Measurements from ENCODE around the gene TFAP2A. TPM values are rescaled to one million over a fixed set of nuclear protein-coding genes. Genes with fewer than 3 reads are reported as not detected.
A peak's percentile ranks its signal among the peaks of the same experiment; 100 is the strongest.

TFAP2A gene
- total RNA-seq (not detected), polyA plus RNA-seq (not detected), total RNA-seq (0 to 1.5 (median 0.13) reads per million in 6 experiments)

DNA sequence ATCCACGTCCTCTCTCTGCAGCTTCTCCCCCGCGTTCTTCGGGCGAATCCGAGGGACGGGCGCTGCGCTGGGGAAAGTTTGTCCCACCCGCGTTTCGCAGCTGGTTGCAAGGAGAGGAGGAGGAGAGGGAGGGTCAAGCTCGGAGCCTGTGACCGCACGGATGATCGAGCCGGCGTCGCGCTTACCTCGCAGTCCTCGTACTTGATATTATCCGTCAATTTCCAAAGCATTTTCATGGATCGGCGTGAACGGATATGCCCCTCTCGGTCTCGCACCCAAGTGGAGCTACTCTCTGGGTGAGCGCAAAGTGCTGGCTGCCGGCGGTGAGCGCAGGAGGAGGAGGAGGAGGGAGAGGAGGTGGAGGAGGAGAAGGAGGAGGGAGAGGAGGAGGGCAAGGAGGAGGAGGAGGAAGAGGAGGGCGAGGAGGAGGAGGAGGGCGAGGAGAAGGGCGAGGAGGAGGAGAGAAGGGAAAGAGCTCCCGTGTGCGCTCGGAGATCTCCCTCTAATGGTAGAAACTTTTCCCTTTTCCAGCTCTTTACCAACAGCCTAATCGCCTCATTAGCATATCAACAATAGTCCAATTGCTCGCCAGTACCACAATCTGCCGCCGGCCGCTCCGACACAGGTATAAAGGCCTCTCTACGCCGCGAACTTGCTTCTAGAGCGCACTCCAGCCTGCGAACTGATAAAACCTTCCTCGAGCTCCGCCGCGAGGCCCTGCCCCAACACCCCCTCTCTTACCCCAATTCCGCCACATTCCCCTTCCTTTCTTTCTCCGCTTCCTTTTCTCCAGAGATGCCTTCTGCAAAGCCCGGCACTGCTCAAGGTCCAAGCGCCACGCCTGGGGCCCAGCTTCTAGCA lies at the start of gene TFAP2A:
TFAP2A (minus strand) TSS at position 319 of the 861 bp plus-strand sequence; CDS start at position 236, 83 bp downstream.
- H3K27ac Mint-ChIP-seq = peak within 1 kb of the TSS in 5 of 10 donors; percentile 14 to 82 (median 79)
- H3K36me3 Mint-ChIP-seq = peaks cover 15 to 34% (median 27%) of the 10 kb centered on the region in 3 donors
- DNase-seq = no peak
- peaks cover 3 to 60% (median 21%) of the 10 kb centered on the region in 9 donors for H3K9me3 Mint-ChIP-seq
- peak within 1 kb of the TSS; percentile 76 to 95 (median 87) for H3K4me3 Mint-ChIP-seq
- peaks cover 29 to 61% (median 50%) of the 10 kb centered on the region in 4 donors for H3K4me1 Mint-ChIP-seq
- POLR2A ChIA-PET = no interaction called here
- H3K27me3 Mint-ChIP-seq = peaks cover 44 to 100% (median 78%) of the 10 kb centered on the region in 5 donors
- no peak for ATAC-seq

DNA sequence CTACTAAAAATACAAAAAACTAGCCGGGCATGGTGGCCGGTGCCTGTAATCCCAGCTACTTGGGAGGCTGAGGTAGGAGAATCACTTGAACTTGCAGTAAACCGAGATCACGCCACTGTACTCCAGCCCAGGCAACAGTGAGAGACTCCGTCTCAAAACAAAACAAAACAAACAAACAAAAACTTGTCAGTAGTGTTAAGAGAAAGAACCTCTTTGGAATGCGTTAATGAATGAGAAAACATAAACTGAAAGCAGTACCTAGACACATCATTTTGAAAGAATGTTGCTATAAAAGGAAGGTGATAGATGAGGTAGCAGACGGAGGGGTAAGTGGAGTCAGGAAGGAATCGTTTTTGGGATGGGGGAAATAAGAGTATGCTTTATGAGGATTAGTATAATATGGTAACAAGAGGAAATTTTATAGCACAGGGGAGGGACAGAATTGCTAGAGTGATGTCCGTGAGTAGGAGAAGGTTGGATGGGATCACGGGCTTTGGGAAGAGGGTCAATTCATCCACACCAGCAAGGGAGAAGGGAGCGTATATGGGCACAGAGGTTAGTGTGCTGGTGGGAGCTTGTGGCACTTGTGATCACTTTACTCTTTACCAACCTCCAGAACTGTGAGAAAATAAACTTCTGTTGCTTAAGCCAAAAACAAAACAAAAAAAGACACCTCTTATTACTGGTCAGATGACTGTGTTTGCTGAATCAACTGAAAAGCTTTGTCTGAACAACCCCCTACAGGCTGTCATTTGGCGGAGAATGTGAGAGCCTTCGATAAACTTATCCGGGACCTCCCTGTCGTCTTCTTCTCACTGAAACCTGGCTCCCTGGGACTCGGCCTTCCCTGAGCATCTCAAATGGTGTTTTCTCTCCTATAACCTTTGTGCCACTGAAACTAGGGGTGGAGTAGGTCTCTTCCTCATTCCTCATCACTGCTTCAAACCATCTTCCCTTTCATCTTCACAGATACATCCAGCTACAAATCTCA lies 48.9 kb upstream of the TFAP2A start:
- no peaks in the 10 kb centered on the region for H3K4me1 Mint-ChIP-seq
- no peak overlapping the region for H3K27ac Mint-ChIP-seq
- no peak for ATAC-seq
- H3K36me3 Mint-ChIP-seq = no peaks in the 10 kb centered on the region
- POLR2A ChIA-PET = no interaction called here
- H3K9me3 Mint-ChIP-seq = no peaks in the 10 kb centered on the region
- H3K4me3 Mint-ChIP-seq = no peak overlapping the region
- H3K27me3 Mint-ChIP-seq = peaks cover 11 to 36% (median 28%) of the 10 kb centered on the region in 5 donors
- no peak for DNase-seq

DNA sequence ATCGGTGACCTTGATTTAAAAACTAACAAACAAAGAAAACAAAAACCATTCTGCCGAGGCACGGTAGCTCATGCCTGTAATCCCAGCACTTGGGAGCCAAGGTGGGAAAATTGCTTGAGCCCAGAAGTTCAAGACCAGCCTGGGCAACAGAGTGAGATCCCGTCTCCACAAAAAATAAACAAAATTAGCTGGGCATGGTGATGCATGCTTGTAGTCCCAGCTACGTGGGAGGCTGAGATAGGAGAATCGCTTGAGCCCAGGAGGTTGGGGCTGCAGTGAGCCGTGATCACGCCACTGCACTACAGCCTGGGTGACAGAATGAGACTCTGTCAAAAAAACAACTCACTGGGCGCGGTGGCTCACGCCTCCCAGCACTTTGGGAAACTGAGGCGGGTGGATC lies 48.2 kb upstream of the TFAP2A start:
- no peak for DNase-seq
- H3K4me1 Mint-ChIP-seq = no peaks in the 10 kb centered on the region
- H3K27ac Mint-ChIP-seq = no peak overlapping the region
- no peak overlapping the region for H3K4me3 Mint-ChIP-seq
- H3K36me3 Mint-ChIP-seq = peaks cover 0 to 6% (median 0%) of the 10 kb centered on the region in 3 donors
- POLR2A ChIA-PET = no interaction called here
- ATAC-seq = no peak
- H3K9me3 Mint-ChIP-seq = peaks cover 0 to 5% (median 0%) of the 10 kb centered on the region in 9 donors
- peaks cover 13 to 37% (median 35%) of the 10 kb centered on the region in 5 donors for H3K27me3 Mint-ChIP-seq

DNA sequence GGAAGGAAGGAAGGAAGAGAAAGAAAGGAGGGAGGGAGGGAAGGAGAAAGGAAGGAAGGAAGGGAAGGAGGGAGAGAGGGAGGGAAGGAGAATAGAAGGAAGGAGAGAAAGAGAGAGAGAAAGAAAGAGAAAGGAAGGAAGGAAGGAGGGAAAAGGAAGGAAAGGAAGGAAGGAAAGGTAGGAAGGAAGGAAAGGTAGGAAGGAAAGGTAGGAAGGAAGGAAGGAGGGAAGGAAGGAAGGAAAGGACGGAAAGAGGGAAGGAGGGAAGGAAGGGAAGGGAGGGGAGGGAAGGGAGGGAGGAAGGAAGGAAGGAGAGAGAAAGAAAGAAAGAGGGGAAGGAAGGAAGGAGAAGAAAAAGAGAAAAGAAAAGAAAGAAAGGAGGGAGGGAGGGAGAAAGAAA lies 47.0 kb upstream of the TFAP2A start:
- Mint-ChIP-seq H3K9me3 (peaks cover 0 to 5% (median 0%) of the 10 kb centered on the region in 9 donors), H3K27me3 (peaks cover 14 to 41% (median 28%) of the 10 kb centered on the region in 5 donors)
- POLR2A ChIA-PET = no interaction called here

DNA sequence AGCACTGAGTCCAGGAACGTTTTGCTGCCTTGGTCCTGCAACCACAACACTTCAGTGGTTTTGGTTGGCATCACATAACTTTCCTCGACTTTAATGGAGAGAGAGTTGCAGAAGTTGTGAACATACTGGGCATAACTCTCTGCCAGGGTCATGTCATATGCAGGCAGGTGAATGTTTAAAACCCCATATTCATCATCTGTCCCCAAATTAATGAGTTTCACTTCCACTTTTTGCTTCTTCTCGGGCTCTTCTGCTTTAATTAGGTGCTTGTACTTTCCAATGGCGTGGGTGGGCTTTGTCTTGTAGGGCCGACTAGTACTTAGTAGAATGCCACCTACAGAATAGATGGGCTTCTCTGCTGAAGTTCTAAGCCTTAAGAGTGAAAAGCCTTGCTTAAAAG lies 45.2 kb upstream of the TFAP2A start:
- Mint-ChIP-seq H3K4me3 (no peak overlapping the region), H3K27me3 (peaks cover 18 to 34% (median 25%) of the 10 kb centered on the region in 5 donors), H3K27ac (no peak overlapping the region), H3K36me3 (peaks cover 0 to 6% (median 0%) of the 10 kb centered on the region in 3 donors), H3K4me1 (no peaks in the 10 kb centered on the region), H3K9me3 (peaks cover 0 to 5% (median 0%) of the 10 kb centered on the region in 9 donors)
- ATAC-seq = no peak
- no peak for DNase-seq
- POLR2A ChIA-PET = no interaction called here

More for the DNA sequence above, 47.0 kb upstream of the TFAP2A start:
- Mint-ChIP-seq H3K36me3 (peaks cover 0 to 6% (median 0%) of the 10 kb centered on the region in 3 donors), H3K27ac (no peak overlapping the region), H3K4me1 (no peaks in the 10 kb centered on the region), H3K4me3 (no peak overlapping the region)
- no peak for DNase-seq
- no peak for ATAC-seq

DNA sequence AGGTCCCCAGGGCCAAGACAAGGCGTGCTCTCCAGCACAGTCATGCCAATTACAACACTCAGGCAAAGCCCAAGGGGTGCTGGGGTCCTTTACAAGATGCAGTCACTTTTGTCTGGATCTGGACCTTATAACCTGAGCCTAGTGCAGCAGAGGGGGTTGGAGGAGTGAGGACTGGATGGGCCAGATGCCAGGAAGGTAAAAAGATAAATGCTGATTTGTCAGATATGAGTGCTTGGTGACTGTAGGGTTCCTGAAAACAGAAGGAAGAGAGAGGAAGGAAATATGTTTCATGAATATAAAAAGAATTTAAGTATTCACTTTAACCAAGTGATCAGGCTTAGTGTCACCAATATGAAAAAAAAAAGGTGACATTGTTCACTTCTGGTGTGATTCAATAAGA lies 43.4 kb upstream of the TFAP2A start:
- no peak overlapping the region for H3K4me3 Mint-ChIP-seq
- no peak for ATAC-seq

DNA sequence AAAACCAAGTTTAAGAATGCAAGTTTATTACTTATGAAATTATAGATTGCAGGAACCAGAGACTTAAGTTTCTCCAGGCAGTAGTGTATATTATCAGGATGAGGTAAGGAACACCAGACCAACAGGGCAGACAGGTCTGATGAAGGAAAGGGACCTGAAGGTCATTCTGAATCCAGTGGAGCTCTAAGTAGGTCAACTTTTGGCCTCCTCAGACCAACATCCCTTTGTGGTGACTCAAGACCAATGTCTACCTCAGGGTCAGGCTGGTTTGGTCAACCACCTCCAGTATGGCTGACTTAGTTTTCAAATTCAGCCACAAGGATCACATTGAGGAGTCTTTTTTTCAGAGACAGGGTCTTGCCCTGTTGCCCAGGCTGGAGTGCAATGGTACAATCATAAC lies 38.7 kb upstream of the TFAP2A start:
- H3K4me3 Mint-ChIP-seq = no peak overlapping the region
- H3K36me3 Mint-ChIP-seq = peaks cover 0 to 5% (median 0%) of the 10 kb centered on the region in 3 donors
- DNase-seq (no peak), ATAC-seq (no peak)
- H3K27ac Mint-ChIP-seq = no peak overlapping the region
- peaks cover 12 to 43% (median 20%) of the 10 kb centered on the region in 5 donors for H3K27me3 Mint-ChIP-seq
- peaks cover 0 to 5% (median 0%) of the 10 kb centered on the region in 9 donors for H3K9me3 Mint-ChIP-seq
- POLR2A ChIA-PET = no interaction called here
- peaks cover 0 to 2% (median 0%) of the 10 kb centered on the region in 4 donors for H3K4me1 Mint-ChIP-seq

More for the DNA sequence above, 43.4 kb upstream of the TFAP2A start:
- H3K27me3 Mint-ChIP-seq = peaks cover 18 to 34% (median 25%) of the 10 kb centered on the region in 5 donors
- H3K9me3 Mint-ChIP-seq = peaks cover 0 to 5% (median 0%) of the 10 kb centered on the region in 9 donors
- H3K27ac Mint-ChIP-seq = no peak overlapping the region
- peaks cover 0 to 6% (median 0%) of the 10 kb centered on the region in 3 donors for H3K36me3 Mint-ChIP-seq
- no peaks in the 10 kb centered on the region for H3K4me1 Mint-ChIP-seq
- no peak for DNase-seq
- POLR2A ChIA-PET = no interaction called here

DNA sequence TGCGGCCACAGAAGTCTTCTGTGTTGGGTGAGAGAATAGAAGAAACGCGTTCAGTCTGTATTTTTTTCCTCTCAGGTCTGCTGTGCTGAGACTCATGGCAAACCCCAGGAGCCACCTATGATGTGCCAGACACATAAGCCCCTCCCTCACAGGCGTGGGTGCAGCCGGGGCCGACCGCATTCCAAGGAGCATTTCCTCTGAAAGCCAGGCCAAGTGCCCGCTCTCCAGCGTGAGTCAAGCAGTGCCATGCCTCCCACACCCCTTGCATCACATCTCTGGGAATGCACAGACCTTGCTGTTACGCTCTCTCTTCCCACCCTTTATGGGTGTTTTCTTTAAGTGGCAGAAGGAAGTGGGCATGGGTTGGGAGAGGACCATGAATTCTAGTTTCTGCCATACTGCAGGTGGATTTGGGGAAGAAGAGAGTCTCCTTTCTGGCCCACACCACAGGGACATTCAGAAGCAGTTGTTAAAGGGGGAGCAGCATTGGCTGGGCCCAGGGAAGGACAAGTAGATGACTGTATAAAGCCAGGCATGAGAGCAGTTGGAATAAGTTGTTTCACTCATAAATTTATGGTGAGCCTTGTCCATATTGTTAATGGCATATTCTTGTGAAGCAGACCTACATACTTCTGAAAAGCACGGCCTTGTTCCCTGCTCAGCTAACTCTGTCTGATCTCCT lies 37.1 kb upstream of the TFAP2A start:
- H3K27me3 Mint-ChIP-seq = peaks cover 6 to 33% (median 17%) of the 10 kb centered on the region in 5 donors
- no peak overlapping the region for H3K27ac Mint-ChIP-seq
- DNase-seq (no peak), ATAC-seq (no peak)
- H3K4me3 Mint-ChIP-seq = no peak overlapping the region
- peaks cover 0 to 2% (median 0%) of the 10 kb centered on the region in 4 donors for H3K4me1 Mint-ChIP-seq
- POLR2A ChIA-PET = no interaction called here
- H3K36me3 Mint-ChIP-seq = no peaks in the 10 kb centered on the region
- no peaks in the 10 kb centered on the region for H3K9me3 Mint-ChIP-seq

DNA sequence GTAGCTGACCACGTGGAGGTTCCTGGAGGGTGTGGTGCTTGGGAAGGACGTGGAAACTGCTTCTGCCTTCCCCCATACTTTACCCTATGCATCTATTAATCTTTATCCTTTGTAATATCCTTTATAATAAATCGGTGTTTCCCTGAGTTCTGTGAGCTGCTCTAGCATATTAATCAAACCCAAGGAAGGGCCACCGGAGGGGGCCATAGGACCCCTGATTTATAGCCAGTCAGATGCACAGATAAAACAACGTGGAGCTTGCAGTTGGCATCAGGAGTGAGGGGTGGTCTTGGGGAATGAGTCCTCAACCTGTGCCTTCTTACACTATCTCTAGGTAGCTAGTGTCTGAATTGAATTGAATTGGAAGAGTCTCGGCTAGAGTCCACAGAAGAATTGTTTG lies 36.5 kb upstream of the TFAP2A start:
- no peaks in the 10 kb centered on the region for H3K36me3 Mint-ChIP-seq
- no peak for DNase-seq
- peaks cover 6 to 38% (median 17%) of the 10 kb centered on the region in 5 donors for H3K27me3 Mint-ChIP-seq
- ATAC-seq = no peak
- peaks cover 0 to 2% (median 0%) of the 10 kb centered on the region in 4 donors for H3K4me1 Mint-ChIP-seq
- POLR2A ChIA-PET = no interaction called here
- no peak overlapping the region for H3K27ac Mint-ChIP-seq
- H3K9me3 Mint-ChIP-seq = no peaks in the 10 kb centered on the region
- no peak overlapping the region for H3K4me3 Mint-ChIP-seq

DNA sequence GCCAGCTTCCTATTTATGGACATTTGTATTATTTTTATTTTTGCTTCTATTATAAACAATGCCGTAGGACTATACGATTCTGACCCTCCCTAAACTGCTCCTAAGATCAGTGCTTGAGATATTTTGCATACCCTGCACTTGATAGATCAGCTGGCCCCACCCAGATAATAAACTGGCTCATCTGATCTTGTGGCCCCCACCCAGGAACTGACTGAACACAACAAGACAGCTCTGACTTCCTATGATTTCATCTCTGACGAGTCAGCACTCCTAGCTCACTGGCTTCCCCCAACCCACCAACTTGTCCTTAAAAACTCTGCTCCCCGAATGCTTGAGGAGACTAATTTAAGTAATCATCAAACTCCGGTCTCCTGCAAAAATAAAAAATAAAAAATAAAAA lies 34.9 kb upstream of the TFAP2A start:
- Mint-ChIP-seq H3K4me3 (no peak overlapping the region), H3K4me1 (peaks cover 0 to 2% (median 0%) of the 10 kb centered on the region in 4 donors), H3K36me3 (no peaks in the 10 kb centered on the region), H3K27ac (peak overlapping the region in 1 of 10 donors; percentile 13), H3K27me3 (peaks cover 2 to 38% (median 18%) of the 10 kb centered on the region in 5 donors), H3K9me3 (no peaks in the 10 kb centered on the region)
- POLR2A ChIA-PET = no interaction called here
- ATAC-seq (no peak), DNase-seq (no peak)

DNA sequence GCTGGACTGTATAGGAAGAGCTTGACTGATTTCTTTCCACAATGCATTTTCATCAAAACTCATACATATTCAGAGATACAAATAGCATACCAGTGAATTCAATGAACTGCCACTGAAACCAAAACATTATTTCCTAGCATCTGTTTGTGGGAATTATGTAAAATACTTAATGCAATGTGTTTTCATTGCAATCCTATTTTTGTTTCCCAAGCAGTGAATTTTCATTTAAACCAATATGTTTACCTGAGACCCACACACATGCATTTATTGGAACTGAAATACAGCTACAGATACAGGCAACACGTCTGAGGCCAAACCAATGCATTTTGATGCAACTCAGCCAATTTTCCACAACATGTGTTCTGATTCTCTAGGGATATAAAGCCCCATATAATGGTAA lies 33.2 kb upstream of the TFAP2A start:
- Mint-ChIP-seq H3K4me1 (peaks cover 0 to 2% (median 0%) of the 10 kb centered on the region in 4 donors), H3K9me3 (no peaks in the 10 kb centered on the region), H3K27me3 (peaks cover 11 to 54% (median 27%) of the 10 kb centered on the region in 5 donors), H3K4me3 (no peak overlapping the region), H3K27ac (no peak overlapping the region), H3K36me3 (no peaks in the 10 kb centered on the region)
- no peak for ATAC-seq
- POLR2A ChIA-PET = no interaction called here
- no peak for DNase-seq

DNA sequence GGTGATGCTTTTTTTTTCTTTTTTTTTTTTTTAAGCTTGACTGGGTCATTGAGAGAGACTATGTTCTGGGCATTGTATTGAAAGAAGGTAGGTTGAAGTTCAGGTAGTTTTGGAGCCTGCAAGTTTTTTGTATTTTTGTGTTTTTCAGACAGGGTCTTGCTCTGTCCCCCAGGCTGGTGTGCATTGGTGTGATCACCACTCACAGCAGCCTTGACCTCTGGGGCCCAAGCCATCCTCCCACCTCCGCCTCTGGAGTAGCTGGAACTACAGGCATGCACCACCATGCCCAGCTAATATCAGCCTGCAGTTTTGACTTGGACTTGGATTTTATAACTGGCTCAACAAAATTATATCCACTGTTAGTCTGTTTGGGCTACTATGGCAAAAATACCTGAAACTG lies 31.7 kb upstream of the TFAP2A start:
- Mint-ChIP-seq H3K36me3 (no peaks in the 10 kb centered on the region), H3K4me3 (no peak overlapping the region), H3K4me1 (peaks cover 0 to 2% (median 0%) of the 10 kb centered on the region in 4 donors), H3K27ac (no peak overlapping the region), H3K27me3 (peaks cover 18 to 53% (median 24%) of the 10 kb centered on the region in 5 donors), H3K9me3 (peaks cover 0 to 2% (median 0%) of the 10 kb centered on the region in 9 donors)
- POLR2A ChIA-PET = no interaction called here
- DNase-seq (no peak), ATAC-seq (no peak)
